ENCODE data around the gene PPP1R12C.

The PPP1R12C gene

GRCh38 chr19:55118401-55118991 is 1.1 kb upstream of the PPP1R12C start:
- no peak for ATAC-seq
- TF ChIP-seq ZNF8 (CRISPR knock-in tag; IDR thresholded peaks at IDR 0.05) (no peak), ZFP3 (CRISPR knock-in tag; IDR thresholded peaks at IDR 0.05) (no peak), RARB (CRISPR knock-in tag; IDR thresholded peaks at IDR 0.05) (no peak), ZC3H10 (CRISPR knock-in tag; IDR thresholded peaks at IDR 0.05) (no peak), OSR1 (CRISPR knock-in tag; IDR thresholded peaks at IDR 0.05) (no peak), ARNTL (CRISPR knock-in tag; IDR thresholded peaks at IDR 0.05; ENCODE audit: borderline replicate concordance, low read depth) (no peak), TOX (CRISPR knock-in tag; IDR thresholded peaks at IDR 0.05; ENCODE audit: borderline replicate concordance) (no peak), PPARA (CRISPR knock-in tag; IDR thresholded peaks at IDR 0.05; ENCODE audit: borderline replicate concordance) (no peak), SNAI2 (CRISPR knock-in tag; IDR thresholded peaks at IDR 0.05) (no peak), PATZ1 (CRISPR knock-in tag; IDR thresholded peaks at IDR 0.05; ENCODE audit: borderline replicate concordance) (no peak), ZFP30 (CRISPR knock-in tag; IDR thresholded peaks at IDR 0.05) (no peak), ESRRG (CRISPR knock-in tag; IDR thresholded peaks at IDR 0.05) (no peak), CSDC2 (CRISPR knock-in tag; IDR thresholded peaks at IDR 0.05) (no peak), GLIS3 (CRISPR knock-in tag; IDR thresholded peaks at IDR 0.05) (no peak), TSHZ2 (CRISPR knock-in tag; IDR thresholded peaks at IDR 0.05) (no peak)
- TF ChIP-seq, protein P1, sequence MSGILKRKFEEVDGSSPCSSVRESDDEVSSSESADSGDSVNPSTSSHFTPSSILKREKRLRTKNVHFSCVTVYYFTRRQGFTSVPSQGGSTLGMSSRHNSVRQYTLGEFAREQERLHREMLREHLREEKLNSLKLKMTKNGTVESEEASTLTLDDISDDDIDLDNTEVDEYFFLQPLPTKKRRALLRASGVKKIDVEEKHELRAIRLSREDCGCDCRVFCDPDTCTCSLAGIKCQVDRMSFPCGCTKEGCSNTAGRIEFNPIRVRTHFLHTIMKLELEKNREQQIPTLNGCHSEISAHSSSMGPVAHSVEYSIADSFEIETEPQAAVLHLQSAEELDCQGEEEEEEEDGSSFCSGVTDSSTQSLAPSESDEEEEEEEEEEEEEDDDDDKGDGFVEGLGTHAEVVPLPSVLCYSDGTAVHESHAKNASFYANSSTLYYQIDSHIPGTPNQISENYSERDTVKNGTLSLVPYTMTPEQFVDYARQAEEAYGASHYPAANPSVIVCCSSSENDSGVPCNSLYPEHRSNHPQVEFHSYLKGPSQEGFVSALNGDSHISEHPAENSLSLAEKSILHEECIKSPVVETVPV (CRISPR knock-in tag; IDR thresholded peaks at IDR 0.05): no peak
- TF ChIP-seq, protein P2, sequence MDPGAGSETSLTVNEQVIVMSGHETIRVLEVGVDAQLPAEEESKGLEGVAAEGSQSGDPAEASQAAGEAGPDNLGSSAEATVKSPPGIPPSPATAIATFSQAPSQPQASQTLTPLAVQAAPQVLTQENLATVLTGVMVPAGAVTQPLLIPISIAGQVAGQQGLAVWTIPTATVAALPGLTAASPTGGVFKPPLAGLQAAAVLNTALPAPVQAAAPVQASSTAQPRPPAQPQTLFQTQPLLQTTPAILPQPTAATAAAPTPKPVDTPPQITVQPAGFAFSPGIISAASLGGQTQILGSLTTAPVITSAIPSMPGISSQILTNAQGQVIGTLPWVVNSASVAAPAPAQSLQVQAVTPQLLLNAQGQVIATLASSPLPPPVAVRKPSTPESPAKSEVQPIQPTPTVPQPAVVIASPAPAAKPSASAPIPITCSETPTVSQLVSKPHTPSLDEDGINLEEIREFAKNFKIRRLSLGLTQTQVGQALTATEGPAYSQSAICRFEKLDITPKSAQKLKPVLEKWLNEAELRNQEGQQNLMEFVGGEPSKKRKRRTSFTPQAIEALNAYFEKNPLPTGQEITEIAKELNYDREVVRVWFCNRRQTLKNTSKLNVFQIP (CRISPR knock-in tag; IDR thresholded peaks at IDR 0.05; ENCODE audit: borderline replicate concordance, low read depth): no peak

- TF ChIP-seq BACH2 (CRISPR knock-in tag; IDR thresholded peaks at IDR 0.05; ENCODE audit: borderline replicate concordance) (no peak), SNAI2 (CRISPR knock-in tag; IDR thresholded peaks at IDR 0.05) (no peak), ZC3H10 (CRISPR knock-in tag; IDR thresholded peaks at IDR 0.05) (no peak), ESRRG (CRISPR knock-in tag; IDR thresholded peaks at IDR 0.05) (no peak), ZNF8 (CRISPR knock-in tag; IDR thresholded peaks at IDR 0.05) (no peak)
- peak; percentile 93 for ATAC-seq
These were observed 390 bp upstream of the PPP1R12C start for GRCh38 chr19:55117663-55118391.

GRCh38 chr19:55116232-55116858 is 1.1 kb downstream of the PPP1R12C start:
- TF ChIP-seq, protein P2 (CRISPR knock-in tag; IDR thresholded peaks at IDR 0.05; ENCODE audit: borderline replicate concordance, low read depth): no peak
- no peak for TF ChIP-seq CSDC2 (CRISPR knock-in tag; IDR thresholded peaks at IDR 0.05)
- no peak for TF ChIP-seq SNAI2 (CRISPR knock-in tag; IDR thresholded peaks at IDR 0.05)
- no peak for TF ChIP-seq ZNF70 (CRISPR knock-in tag; IDR thresholded peaks at IDR 0.05)
- TF ChIP-seq ARNTL (CRISPR knock-in tag; IDR thresholded peaks at IDR 0.05; ENCODE audit: borderline replicate concordance, low read depth): no peak
- TF ChIP-seq GLIS3 (CRISPR knock-in tag; IDR thresholded peaks at IDR 0.05): no peak
- TF ChIP-seq ESRRG (CRISPR knock-in tag; IDR thresholded peaks at IDR 0.05): no peak
- no peak for TF ChIP-seq OSR1 (CRISPR knock-in tag; IDR thresholded peaks at IDR 0.05)
- TF ChIP-seq ZFP30 (CRISPR knock-in tag; IDR thresholded peaks at IDR 0.05): no peak
- no peak for TF ChIP-seq PPARA (CRISPR knock-in tag; IDR thresholded peaks at IDR 0.05; ENCODE audit: borderline replicate concordance)
- TF ChIP-seq ZFP3 (CRISPR knock-in tag; IDR thresholded peaks at IDR 0.05): no peak
- TF ChIP-seq, protein P1 (CRISPR knock-in tag; IDR thresholded peaks at IDR 0.05): no peak
- no peak for TF ChIP-seq RARB (CRISPR knock-in tag; IDR thresholded peaks at IDR 0.05)
- no peak for TF ChIP-seq TOX (CRISPR knock-in tag; IDR thresholded peaks at IDR 0.05; ENCODE audit: borderline replicate concordance)
- peak; percentile 77 for ATAC-seq
